ENCODE measurements around the gene ZNF217.

- TF ChIP-seq, protein P1, sequence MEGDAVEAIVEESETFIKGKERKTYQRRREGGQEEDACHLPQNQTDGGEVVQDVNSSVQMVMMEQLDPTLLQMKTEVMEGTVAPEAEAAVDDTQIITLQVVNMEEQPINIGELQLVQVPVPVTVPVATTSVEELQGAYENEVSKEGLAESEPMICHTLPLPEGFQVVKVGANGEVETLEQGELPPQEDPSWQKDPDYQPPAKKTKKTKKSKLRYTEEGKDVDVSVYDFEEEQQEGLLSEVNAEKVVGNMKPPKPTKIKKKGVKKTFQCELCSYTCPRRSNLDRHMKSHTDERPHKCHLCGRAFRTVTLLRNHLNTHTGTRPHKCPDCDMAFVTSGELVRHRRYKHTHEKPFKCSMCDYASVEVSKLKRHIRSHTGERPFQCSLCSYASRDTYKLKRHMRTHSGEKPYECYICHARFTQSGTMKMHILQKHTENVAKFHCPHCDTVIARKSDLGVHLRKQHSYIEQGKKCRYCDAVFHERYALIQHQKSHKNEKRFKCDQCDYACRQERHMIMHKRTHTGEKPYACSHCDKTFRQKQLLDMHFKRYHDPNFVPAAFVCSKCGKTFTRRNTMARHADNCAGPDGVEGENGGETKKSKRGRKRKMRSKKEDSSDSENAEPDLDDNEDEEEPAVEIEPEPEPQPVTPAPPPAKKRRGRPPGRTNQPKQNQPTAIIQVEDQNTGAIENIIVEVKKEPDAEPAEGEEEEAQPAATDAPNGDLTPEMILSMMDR (conservative IDR thresholded peaks at IDR 0.05; ENCODE audit: low read depth, low read length), result no peak
- TF ChIP-seq EZH2 (IDR thresholded peaks at IDR 0.05; ENCODE audit: borderline replicate concordance, low read depth, low read length, poor library complexity, severe bottlenecking), result no peak
Measured at GRCh38 chr20:53574819-53575218, 18.8 kb downstream of the ZNF217 start.

Data from A673 (cell line).